Measurements from ENCODE around the gene SERPINA4.

- no peak for TF ChIP-seq CTCF (conservative IDR thresholded peaks at IDR 0.05; ENCODE audit: low read depth in 2 of 2)
- no peak for TF ChIP-seq EZH2 (IDR thresholded peaks at IDR 0.05; ENCODE audit: low read depth, unreplicated experiment)
- TF ChIP-seq, protein P1, sequence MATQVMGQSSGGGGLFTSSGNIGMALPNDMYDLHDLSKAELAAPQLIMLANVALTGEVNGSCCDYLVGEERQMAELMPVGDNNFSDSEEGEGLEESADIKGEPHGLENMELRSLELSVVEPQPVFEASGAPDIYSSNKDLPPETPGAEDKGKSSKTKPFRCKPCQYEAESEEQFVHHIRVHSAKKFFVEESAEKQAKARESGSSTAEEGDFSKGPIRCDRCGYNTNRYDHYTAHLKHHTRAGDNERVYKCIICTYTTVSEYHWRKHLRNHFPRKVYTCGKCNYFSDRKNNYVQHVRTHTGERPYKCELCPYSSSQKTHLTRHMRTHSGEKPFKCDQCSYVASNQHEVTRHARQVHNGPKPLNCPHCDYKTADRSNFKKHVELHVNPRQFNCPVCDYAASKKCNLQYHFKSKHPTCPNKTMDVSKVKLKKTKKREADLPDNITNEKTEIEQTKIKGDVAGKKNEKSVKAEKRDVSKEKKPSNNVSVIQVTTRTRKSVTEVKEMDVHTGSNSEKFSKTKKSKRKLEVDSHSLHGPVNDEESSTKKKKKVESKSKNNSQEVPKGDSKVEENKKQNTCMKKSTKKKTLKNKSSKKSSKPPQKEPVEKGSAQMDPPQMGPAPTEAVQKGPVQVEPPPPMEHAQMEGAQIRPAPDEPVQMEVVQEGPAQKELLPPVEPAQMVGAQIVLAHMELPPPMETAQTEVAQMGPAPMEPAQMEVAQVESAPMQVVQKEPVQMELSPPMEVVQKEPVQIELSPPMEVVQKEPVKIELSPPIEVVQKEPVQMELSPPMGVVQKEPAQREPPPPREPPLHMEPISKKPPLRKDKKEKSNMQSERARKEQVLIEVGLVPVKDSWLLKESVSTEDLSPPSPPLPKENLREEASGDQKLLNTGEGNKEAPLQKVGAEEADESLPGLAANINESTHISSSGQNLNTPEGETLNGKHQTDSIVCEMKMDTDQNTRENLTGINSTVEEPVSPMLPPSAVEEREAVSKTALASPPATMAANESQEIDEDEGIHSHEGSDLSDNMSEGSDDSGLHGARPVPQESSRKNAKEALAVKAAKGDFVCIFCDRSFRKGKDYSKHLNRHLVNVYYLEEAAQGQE (IDR thresholded peaks at IDR 0.05; ENCODE audit: unreplicated experiment): no peak
- no peak for TF ChIP-seq EZH2phosphoT487 (IDR thresholded peaks at IDR 0.05; ENCODE audit: unreplicated experiment)
- no peak for TF ChIP-seq POLR2AphosphoS5 (IDR thresholded peaks at IDR 0.05; ENCODE audit: low read depth)
- TF ChIP-seq CREB1 (CRISPR knock-in tag; IDR thresholded peaks at IDR 0.05; ENCODE audit: low read depth): no peak
- no peak for TF ChIP-seq JUNB (IDR thresholded peaks at IDR 0.05; ENCODE audit: unreplicated experiment)
- TF ChIP-seq, protein P2, sequence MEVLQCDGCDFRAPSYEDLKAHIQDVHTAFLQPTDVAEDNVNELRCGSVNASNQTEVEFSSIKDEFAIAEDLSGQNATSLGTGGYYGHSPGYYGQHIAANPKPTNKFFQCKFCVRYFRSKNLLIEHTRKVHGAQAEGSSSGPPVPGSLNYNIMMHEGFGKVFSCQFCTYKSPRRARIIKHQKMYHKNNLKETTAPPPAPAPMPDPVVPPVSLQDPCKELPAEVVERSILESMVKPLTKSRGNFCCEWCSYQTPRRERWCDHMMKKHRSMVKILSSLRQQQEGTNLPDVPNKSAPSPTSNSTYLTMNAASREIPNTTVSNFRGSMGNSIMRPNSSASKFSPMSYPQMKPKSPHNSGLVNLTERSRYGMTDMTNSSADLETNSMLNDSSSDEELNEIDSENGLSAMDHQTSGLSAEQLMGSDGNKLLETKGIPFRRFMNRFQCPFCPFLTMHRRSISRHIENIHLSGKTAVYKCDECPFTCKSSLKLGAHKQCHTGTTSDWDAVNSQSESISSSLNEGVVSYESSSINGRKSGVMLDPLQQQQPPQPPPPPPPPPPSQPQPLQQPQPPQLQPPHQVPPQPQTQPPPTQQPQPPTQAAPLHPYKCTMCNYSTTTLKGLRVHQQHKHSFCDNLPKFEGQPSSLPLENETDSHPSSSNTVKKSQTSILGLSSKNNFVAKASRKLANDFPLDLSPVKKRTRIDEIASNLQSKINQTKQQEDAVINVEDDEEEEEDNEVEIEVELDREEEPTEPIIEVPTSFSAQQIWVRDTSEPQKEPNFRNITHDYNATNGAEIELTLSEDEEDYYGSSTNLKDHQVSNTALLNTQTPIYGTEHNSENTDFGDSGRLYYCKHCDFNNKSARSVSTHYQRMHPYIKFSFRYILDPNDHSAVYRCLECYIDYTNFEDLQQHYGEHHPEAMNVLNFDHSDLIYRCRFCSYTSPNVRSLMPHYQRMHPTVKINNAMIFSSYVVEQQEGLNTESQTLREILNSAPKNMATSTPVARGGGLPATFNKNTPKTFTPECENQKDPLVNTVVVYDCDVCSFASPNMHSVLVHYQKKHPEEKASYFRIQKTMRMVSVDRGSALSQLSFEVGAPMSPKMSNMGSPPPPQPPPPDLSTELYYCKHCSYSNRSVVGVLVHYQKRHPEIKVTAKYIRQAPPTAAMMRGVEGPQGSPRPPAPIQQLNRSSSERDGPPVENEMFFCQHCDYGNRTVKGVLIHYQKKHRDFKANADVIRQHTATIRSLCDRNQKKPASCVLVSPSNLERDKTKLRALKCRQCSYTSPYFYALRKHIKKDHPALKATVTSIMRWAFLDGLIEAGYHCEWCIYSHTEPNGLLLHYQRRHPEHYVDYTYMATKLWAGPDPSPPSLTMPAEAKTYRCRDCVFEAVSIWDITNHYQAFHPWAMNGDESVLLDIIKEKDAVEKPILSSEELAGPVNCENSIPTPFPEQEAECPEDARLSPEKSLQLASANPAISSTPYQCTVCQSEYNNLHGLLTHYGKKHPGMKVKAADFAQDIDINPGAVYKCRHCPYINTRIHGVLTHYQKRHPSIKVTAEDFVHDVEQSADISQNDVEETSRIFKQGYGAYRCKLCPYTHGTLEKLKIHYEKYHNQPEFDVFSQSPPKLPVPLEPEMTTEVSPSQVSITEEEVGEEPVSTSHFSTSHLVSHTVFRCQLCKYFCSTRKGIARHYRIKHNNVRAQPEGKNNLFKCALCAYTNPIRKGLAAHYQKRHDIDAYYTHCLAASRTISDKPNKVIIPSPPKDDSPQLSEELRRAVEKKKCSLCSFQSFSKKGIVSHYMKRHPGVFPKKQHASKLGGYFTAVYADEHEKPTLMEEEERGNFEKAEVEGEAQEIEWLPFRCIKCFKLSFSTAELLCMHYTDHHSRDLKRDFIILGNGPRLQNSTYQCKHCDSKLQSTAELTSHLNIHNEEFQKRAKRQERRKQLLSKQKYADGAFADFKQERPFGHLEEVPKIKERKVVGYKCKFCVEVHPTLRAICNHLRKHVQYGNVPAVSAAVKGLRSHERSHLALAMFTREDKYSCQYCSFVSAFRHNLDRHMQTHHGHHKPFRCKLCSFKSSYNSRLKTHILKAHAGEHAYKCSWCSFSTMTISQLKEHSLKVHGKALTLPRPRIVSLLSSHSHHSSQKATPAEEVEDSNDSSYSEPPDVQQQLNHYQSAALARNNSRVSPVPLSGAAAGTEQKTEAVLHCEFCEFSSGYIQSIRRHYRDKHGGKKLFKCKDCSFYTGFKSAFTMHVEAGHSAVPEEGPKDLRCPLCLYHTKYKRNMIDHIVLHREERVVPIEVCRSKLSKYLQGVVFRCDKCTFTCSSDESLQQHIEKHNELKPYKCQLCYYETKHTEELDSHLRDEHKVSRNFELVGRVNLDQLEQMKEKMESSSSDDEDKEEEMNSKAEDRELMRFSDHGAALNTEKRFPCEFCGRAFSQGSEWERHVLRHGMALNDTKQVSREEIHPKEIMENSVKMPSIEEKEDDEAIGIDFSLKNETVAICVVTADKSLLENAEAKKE (CRISPR knock-in tag; IDR thresholded peaks at IDR 0.05): no peak
Observed at GRCh38 chr14:94570002-94570400, 8.8 kb downstream of the SERPINA4 start.

All from GM23338 (cell line).